HepG2 (cell line): ENCODE data around the gene CHP1. TPM values are rescaled to one million over a fixed set of nuclear protein-coding genes. Genes with fewer than 3 reads are reported as not detected.

Experiments used
- AKAP8 ChIP-seq: sonication (generic); formaldehyde crosslinking; IDR thresholded peaks from 2 replicates; pipeline ENCODE4 v1.5.1; 2020; ENCODE audit warnings: mild to moderate bottlenecking, missing genetic modification reagents
- AKNA ChIP-seq: sonication (generic); formaldehyde crosslinking; IDR thresholded peaks from 2 replicates; pipeline ENCODE4 v1.4.0; 2020; ENCODE audit warnings: missing genetic modification reagents, borderline replicate concordance
- HHEX ChIP-seq: IDR thresholded peaks from 2 replicates; pipeline ENCODE4 v1.6.1; 2016; ENCODE audit warnings: control low read depth
- IRF2 ChIP-seq: IDR thresholded peaks from 2 replicates; pipeline ENCODE4 v1.6.1; 2018; ENCODE audit warnings: missing genetic modification reagents, missing compliant biosample characterization
- JUNB ChIP-seq: sonication (generic); formaldehyde crosslinking; IDR thresholded peaks from 2 replicates; pipeline ENCODE4 v1.8.0; 2022; ENCODE audit warnings: missing genetic modification reagents, mild to moderate bottlenecking, borderline replicate concordance
- NAIF1 ChIP-seq: sonication (generic); formaldehyde crosslinking; IDR thresholded peaks from 2 replicates; pipeline ENCODE4 v1.5.0; 2020; ENCODE audit warnings: mild to moderate bottlenecking, missing genetic modification reagents, borderline replicate concordance
- PHF8 ChIP-seq: sonication (generic); formaldehyde crosslinking; IDR thresholded peaks from 2 replicates; pipeline ENCODE4 v1.5.0; 2020; ENCODE audit warnings: missing genetic modification reagents
- TFE3 ChIP-seq: IDR thresholded peaks from 2 replicates; pipeline ENCODE4 v1.6.1; 2016
- TIGD3 ChIP-seq: sonication (generic); formaldehyde crosslinking; IDR thresholded peaks from 2 replicates; pipeline ENCODE4 v1.5.1; 2020; ENCODE audit warnings: mild to moderate bottlenecking, missing genetic modification reagents, borderline replicate concordance
- ZBTB1 ChIP-seq: sonication (generic); formaldehyde crosslinking; IDR thresholded peaks from 2 replicates; pipeline ENCODE4 v1.4.0; 2020; ENCODE audit warnings: missing genetic modification reagents, borderline replicate concordance
- ZFP36L1 ChIP-seq: sonication (generic); formaldehyde crosslinking; IDR thresholded peaks from 2 replicates; pipeline ENCODE4 v1.8.0; 2022; ENCODE audit warnings: mild to moderate bottlenecking, missing genetic modification reagents, moderate library complexity
- ZKSCAN5 ChIP-seq: sonication (generic); formaldehyde crosslinking; IDR thresholded peaks from 2 replicates; pipeline ENCODE4 v1.5.1; 2020; ENCODE audit warnings: mild to moderate bottlenecking, missing genetic modification reagents
- ZNF20 ChIP-seq: sonication (generic); formaldehyde crosslinking; IDR thresholded peaks from 2 replicates; pipeline ENCODE4 v1.4.0; 2020; ENCODE audit warnings: mild to moderate bottlenecking, moderate library complexity, missing genetic modification reagents
- ZNF232 ChIP-seq: sonication (generic); formaldehyde crosslinking; IDR thresholded peaks from 2 replicates; pipeline ENCODE4 v1.4.0; 2020; ENCODE audit warnings: missing genetic modification reagents, borderline replicate concordance
- ZNF292 ChIP-seq: sonication (generic); formaldehyde crosslinking; IDR thresholded peaks from 2 replicates; pipeline ENCODE4 v1.8.1; 2022; ENCODE audit warnings: mild to moderate bottlenecking, low read depth, missing genetic modification reagents, borderline replicate concordance
- ZNF503 ChIP-seq: sonication (generic); formaldehyde crosslinking; IDR thresholded peaks from 2 replicates; pipeline ENCODE4 v1.4.0; 2020; ENCODE audit warnings: missing genetic modification reagents
- ZNF552 ChIP-seq: sonication (generic); formaldehyde crosslinking; IDR thresholded peaks from 2 replicates; pipeline ENCODE4 v1.9.0; 2022; ENCODE audit warnings: missing genetic modification reagents, mild to moderate bottlenecking, borderline replicate concordance
- ZNF572 ChIP-seq: sonication (generic); formaldehyde crosslinking; IDR thresholded peaks from 2 replicates; pipeline ENCODE4 v1.5.1; 2020; ENCODE audit warnings: mild to moderate bottlenecking, missing genetic modification reagents
- ZNF589 ChIP-seq: sonication (generic); formaldehyde crosslinking; conservative IDR thresholded peaks from 2 replicates; pipeline ENCODE4 v1.8.0; 2022; ENCODE audit warnings: mild to moderate bottlenecking, moderate library complexity, missing genetic modification reagents
- ZNF777 ChIP-seq: sonication (generic); formaldehyde crosslinking; IDR thresholded peaks from 2 replicates; pipeline ENCODE4 v1.4.0; 2020; ENCODE audit warnings: missing genetic modification reagents
- ZSCAN30 ChIP-seq: sonication (generic); formaldehyde crosslinking; IDR thresholded peaks from 2 replicates; pipeline ENCODE4 v1.5.0; 2020; ENCODE audit warnings: mild to moderate bottlenecking, missing genetic modification reagents
- polyA plus RNA-seq, 8 experiments: library from polyadenylated mRNA; depleted of rRNA in 3 of 8; stranded (reverse) in 7 of 8; unstranded in 1 of 8; fragments of >200 nt; fragmentation: Illumina TruSeq in 4 of 8; extraction: Trizol in 4 of 8; gene quantifications; 2 replicates each; pipeline versions ENCODE4 v1.2.1 to v1.2.3, GENCODE V29; 2011 to 2016; ENCODE audit warnings: low read depth in 4 of 8, missing spikeins in 1 of 8, mixed read lengths in 1 of 8; ENCODE audit not compliant: insufficient read depth in 1 of 8
- total RNA-seq, 5 experiments: library from RNA; depleted of rRNA; stranded (reverse); fragments of >200 nt; fragmentation: Illumina TruSeq; extraction: Trizol; gene quantifications; 2 replicates each; pipeline ENCODE4 v1.2.3, GENCODE V29; 2016; ENCODE audit warnings: low read depth in 1 of 5

CHP1 gene
- total and polyA plus RNA-seq, 2 of the 13 experiments (the other 11 are each of a cell fraction or from before 2014, with no cell fraction given) = 49.6 to 76.4 TPM

DNA sequence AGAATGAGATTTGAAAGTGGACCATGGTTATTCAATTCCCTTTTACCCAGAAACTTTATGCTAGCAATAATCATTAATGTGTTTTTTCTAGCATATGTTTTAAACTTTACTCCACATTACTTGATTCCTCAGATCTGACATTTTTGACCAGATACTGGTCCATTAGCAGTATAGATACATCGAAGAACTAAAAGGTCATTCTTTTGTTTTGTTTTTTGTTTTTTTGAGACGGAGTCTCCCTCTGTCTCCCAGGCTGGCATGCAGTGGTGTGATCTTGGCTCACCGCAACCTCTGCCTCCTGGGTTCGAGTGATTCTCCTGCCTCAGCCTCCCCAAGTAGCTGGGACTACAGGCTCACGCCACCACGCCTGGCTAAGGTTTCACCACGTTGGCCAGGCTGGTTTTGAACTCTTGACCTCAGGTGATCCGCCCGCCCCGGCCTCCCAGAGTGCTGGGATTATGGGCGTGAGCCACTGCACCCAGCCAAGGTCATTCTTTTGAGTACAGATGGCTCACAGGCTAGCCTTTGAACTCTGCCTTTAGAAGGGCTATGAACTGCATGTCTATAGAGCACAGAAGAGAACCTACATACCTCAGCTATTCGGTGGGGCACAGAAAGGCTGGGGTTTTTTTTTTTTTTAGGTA, 28.6 kb downstream of the CHP1 start (continued):
- TF ChIP-seq TIGD3 = no peak
- TF ChIP-seq HHEX = 0 out of 2 replicates have a peak, but pooled peaks have one; percentile 47
- no peak for TF ChIP-seq ZNF552 (CRISPR knock-in tag)
- peak; percentile 88 for TF ChIP-seq IRF2
- TF ChIP-seq ZFP36L1 = peak; percentile 52; the same call in 1 of the 2 replicates
- 0 out of 2 replicates have a peak, but pooled peaks have one; percentile 40 for TF ChIP-seq TFE3 (CRISPR knock-in tag)
- no peak for TF ChIP-seq NAIF1 (CRISPR knock-in tag)
- TF ChIP-seq ZNF503 (CRISPR knock-in tag) = peak; percentile 87
- no peak for TF ChIP-seq ZNF20 (CRISPR knock-in tag)
- TF ChIP-seq ZNF777 (CRISPR knock-in tag) = no peak
- TF ChIP-seq ZNF572 (CRISPR knock-in tag) = no peak
- no peak for TF ChIP-seq ZKSCAN5 (CRISPR knock-in tag)
- peak; percentile 82 for TF ChIP-seq ZNF292 (CRISPR knock-in tag)
- TF ChIP-seq ZBTB1 (CRISPR knock-in tag) = no peak
- TF ChIP-seq ZNF232 (CRISPR knock-in tag) = no peak; the same call in 1 of the 2 replicates
- TF ChIP-seq ZNF589 (CRISPR knock-in tag) = no peak
- peak; percentile 41; the same call in 1 of the 2 replicates for TF ChIP-seq PHF8 (CRISPR knock-in tag)
- TF ChIP-seq AKNA (CRISPR knock-in tag) = no peak
- TF ChIP-seq JUNB = no peak
- no peak for TF ChIP-seq AKAP8 (CRISPR knock-in tag)
- no peak for TF ChIP-seq ZSCAN30 (CRISPR knock-in tag)
